NCI-H226 (cell line): ENCODE measurements around the gene CEP97.
"Not testable (repeated sequence)": the region's sequence is repeated elsewhere in the genome, so short reads cannot be mapped to it uniquely, and the experiment has no call there.

Source experiments
- DNase-seq: peaks from one replicate; pipeline ENCODE4 v3.0.0-alpha.2; 2015

The CEP97 gene

DNA sequence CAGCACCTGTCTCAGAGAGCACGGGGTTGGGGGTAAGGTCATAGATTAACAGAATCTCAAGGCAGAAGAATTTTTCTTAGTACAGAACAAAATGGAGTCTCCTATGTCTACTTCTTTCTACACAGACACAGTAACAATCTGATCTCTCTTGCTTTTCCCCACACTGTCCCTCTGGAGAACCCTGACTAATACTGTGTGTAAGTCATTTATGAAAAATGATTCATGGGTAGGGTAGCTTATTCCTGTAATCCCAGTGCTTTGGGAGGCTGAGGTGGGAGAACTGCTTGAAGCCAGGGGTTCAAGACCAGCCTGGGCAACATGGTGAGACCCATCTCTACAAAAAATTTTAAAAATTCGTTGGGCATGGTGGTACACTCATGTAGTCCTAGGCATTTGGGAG is 19.8 kb upstream of the CEP97 start:
- DNase-seq, result not testable (repeated sequence)

- DNase-seq, result no peak
These were observed 15.3 kb upstream of the CEP97 start for GRCh38 chr3:101709126-101709525.

DNA sequence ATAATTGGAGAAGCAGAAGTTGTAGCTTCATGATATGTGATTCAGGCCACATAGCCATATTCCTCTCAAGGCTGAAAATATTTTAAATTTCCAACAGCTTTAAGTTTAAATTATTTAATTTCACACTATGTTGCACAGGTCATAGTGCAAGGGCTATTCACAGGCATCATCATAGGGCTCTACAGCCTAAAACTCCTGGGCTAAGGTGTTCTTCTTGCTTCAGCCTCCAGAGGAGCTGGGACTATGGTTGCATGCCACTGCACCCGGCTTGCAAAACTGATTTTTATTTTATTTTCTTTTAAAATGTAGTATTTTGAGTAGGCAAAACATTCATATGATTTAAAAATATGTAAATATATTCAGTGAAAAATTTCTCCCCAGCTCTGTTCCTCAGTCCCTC is 6.0 kb upstream of the CEP97 start:
- no peak for DNase-seq

DNA sequence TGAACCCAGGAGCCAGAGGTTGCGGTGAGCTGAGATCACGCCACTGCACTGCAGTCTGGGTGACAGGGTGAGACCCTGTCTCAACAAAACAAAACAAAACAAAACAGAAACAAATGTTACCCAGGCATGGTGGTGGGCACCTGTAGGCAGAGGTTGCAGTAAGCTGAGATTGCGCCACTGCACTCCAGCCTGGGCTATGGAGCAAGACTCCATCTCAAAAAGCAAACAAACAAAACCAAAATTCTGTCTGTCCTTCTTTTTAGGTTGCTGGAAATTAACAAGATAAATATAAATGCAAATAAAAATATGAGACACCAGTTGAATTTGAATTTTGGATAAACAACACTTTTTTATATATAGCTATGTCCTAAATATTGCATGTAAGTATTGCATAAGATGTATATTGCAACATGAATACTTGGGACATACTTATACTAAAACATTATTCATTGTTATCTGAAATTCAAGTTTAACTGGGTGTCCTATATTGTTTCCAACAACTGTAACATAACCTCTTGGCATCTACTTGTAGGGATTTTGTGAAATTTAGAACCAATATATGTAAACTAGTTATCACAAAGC is 4.7 kb upstream of the CEP97 start:
- no peak for DNase-seq

DNA sequence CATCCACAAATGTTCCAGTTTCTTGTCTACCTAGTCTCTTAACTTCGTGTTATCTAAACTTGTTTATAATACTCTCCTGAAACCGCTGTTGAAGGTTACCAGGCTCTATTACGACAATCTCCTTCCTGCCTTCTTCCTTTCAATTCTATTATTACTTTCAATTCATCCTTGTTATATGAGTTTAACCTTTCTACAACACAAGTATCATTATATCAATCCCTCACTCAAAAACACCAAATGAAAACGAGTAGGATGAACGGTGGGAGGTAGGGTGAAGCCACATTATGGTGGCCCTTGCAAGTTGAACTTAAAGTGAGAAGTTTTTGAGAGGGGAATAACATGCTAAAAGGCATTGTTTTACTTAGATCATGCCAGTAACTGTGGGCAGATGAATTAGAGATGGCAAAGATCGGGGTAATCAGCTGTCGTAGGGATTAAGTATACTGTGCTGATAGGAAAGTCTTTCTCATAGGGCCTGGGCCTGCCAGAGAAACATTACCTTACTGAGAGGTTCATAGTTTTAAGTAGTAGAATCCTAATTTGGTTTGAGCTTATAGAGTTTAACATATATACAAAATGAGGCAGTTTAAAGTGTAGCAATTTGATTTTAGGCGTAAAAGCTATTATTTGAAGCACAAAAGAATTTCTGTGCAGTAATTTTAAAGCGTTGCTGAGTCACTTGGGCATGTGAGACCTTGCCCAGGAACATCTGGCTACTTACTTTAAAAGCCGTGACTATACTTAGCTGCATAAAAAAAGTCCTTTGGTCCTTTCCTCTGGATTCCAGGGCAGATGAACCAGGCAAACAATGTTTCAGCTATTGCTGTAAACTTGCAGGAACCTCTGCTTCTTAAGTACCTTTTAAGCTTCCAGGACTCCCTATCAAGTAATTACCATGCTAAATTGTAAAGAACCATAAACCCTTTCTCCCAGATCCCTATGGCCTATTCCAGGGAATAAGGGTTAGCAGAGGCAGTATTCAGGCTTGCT is 3.3 kb upstream of the CEP97 start:
- no peak for DNase-seq

DNA sequence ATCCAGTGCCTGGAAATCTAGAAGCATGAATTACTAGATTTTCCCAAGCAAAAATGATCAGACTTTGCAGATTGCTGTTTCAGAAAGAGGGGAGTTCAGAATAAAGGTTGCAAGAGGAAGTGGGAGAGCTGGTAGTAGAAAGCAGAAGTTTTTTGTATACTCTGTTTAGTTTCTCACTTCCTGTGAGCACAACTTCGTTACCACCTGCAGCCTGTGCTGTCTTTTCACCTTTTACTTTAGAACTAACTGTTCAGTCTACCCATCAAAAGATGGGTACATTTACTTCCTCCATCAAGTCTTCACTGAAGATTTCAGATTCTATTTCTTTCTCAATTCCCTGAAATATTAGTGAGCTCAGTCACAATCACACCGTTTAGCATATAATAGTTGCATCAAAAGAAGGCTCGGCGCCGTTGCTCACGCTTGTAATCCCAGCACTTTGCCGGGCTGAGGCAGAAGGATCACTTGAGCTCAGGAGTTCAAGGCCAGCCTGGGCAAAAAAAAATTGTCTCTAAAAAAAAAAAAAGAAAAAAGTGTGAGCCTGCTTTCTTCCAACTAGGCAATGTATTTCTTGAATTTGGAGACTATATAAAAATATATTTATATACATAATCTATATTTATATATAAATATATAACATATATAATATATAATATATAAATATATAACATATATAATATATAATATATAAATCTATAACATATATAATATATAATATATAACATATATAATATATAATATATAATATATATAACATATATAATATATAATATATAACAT is 1.8 kb upstream of the CEP97 start:
- no peak for DNase-seq

DNA sequence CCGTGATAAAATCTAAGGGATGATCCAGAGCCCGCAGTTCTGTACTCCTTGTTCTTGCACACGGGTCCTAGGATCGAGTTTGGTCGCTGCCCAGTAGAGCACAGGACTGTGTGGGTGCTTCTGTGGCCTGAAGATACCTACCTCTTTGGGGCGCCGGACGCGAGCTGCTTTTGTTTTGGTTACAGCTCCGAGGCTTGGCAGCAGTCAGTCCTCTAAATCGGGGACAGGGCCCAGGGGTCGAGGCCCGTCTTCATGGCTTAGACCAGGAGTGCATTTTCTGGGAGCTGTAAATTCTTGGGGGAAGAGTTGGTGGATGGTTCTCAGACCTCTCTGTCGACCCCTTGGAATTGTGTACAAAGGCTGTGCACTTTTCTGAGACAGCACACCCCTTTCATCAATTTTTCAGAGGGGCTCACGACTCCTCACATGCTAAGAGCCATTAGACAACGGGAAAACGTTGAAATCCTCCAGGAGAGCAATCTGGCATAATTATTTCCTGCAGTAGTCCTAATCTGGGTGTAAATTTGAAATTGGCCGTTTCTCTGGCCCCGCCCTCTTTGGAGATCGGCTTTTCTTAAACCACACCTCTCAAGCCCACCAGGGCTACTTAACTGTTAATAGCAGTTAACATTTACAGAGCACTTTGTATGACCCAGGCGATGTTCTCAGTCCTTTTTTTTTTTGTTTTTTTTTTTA is 928 bp downstream of the CEP97 start:
- DNase-seq, result no peak

- no peak for DNase-seq
These were observed 1.5 kb downstream of the CEP97 start for GRCh38 chr3:101725890-101726275.

GRCh38 chr3:101729586-101729985 is 5.2 kb downstream of the CEP97 start:
- no peak for DNase-seq

DNA sequence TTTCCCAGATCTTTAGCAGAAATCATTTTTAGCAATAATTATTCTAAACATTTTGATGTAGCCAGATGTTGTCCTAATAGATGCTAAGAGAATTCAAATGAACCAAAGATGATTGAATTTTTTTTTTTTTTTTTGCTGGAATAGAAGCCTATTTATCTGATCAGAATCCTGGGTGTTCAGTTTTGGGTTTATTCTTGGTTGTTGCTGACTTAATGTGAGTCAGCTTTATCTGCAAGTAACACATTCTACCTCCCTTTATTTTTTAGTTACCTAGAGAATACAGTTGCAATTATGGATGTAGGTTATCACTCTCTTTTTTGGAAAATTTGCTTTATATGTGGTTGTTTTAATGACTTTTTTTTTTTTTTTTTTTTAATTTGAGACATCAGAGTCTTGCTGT is 6.4 kb downstream of the CEP97 start:
- no peak for DNase-seq

GRCh38 chr3:101732240-101732641 is 7.8 kb downstream of the CEP97 start:
- DNase-seq, result no peak

DNA sequence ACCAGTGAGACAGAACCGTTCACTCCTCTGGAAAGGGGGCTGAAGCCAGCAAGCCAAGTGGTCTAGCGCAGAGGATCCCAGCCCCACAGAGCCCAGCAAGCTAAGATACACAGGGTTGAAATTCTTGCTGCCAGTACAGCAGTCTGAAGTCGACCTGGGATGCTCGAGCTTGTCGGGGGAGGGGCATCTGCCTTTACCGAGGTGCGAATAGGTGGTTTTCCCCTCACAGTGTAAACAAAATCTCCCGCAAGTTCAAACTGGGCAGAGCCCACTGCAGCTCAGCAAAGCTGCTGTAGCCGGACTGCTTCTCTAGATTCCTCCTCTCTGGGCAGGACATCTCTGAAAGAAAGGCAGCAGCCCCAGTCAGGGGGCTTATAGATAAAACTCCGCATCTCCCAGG is 11.4 kb downstream of the CEP97 start:
- no peak for DNase-seq

DNA sequence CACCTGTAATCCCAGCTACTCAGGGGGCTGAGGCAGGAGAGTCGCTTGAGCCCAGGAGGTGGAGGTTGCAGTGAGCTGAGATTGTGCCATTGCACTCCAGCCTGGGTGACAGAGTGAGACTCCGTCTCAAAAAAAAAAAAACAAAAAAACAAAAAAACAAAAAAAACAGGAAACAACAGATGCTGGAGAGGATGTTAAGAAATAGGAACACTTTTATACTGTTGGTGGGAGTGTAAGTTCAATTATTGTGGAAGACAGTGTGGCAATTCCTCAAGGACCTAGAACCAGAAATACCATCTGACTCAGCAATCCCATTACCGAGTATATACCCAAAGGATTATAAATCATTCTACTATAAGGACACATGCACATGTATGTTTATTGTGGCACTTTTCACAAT is 17.5 kb downstream of the CEP97 start:
- DNase-seq, result not testable (repeated sequence)

DNA sequence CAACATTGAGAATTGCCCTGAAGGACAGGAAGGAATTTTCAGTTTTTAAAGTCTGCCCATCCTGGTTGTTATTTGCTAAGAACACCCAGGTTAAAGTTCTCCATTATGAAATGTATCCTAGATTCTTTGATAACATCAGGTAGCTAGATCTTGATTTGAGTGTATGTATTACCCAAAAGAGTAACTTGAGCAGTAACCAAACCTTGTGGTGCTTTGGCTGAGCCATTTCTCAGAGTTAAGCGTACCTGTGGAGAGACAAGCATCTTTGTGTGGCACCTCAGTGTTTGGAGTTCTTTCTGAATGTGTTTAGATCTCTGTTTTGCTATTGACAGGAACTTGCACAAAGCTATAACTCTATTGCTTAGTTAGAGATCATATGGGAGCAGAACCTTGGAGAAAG is 20.4 kb downstream of the CEP97 start:
- no peak for DNase-seq

DNA sequence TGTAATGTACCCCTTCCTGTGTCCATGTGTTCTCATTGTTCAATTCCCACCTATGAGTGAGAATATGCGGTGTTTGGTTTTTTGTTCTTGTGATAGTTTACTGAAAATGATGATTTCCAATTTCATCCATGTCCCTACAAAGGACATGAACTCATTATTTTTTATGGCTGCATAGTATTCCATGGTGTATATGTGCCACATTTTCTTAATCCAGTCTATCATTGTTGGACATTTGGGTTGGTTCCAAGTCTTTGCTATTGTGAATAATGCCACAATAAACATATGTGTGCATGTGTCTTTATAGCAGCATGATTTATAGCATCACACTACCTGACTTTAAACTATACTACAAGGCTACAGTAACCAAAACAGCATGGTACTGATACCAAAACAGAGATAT is 21.5 kb downstream of the CEP97 start:
- DNase-seq, result not testable (repeated sequence)

DNA sequence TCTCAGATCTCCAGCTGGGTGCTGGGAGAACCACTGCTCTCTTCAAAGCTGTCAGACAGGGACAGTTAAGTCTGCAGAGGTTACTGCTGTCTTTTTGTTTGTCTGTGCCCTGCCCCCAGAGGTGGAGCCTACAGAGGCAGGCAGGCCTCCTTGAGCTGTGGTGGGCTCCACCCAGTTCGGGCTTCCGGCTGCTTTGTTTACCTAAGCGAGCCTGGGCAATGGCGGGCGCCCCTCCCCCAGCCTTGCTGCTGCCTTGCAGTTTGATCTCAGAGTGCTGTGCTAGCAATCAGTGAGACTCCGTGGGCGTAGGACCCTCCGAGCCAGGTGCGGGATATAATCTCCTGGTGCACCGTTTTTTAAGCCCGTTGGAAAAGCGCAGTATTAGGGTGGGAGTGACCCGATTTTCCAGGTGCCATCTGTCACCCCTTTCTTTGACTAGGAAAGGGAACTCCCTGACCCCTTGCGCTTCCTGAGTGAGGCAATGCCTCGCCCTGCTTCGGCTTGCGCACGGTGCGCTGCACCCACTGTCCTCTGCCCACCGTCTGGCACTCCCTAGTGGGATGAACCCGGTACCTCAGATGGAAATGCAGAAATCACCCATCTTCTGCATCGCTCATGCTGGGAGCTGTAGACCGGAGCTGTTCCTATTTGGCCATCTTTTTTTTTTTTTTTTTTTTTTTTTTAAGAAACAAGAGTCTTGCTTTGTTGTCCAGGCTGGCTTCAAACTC is 29.1 kb downstream of the CEP97 start:
- DNase-seq, result not testable (repeated sequence)

DNA sequence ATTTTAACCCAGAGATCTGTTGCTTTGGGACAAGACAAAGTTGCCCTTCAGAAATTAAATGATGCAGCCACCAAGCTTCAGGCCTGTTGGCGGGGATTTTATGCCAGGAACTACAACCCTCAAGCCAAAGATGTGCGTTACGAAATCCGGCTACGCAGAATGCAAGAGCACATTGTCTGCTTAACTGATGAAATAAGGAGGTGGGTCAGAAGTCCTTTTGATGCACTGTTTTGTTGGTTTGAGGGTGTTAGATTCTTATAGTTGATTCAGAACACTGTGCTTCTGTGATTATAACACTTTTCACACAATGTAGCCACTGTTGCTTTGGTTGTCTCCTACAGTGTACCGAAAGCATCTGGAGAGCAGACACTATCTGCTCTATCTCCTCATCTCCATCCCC is 33.8 kb downstream of the CEP97 start:
- DNase-seq, result no peak

- no peak for DNase-seq
These were observed 37.7 kb downstream of the CEP97 start for GRCh38 chr3:101762041-101762646.

DNA sequence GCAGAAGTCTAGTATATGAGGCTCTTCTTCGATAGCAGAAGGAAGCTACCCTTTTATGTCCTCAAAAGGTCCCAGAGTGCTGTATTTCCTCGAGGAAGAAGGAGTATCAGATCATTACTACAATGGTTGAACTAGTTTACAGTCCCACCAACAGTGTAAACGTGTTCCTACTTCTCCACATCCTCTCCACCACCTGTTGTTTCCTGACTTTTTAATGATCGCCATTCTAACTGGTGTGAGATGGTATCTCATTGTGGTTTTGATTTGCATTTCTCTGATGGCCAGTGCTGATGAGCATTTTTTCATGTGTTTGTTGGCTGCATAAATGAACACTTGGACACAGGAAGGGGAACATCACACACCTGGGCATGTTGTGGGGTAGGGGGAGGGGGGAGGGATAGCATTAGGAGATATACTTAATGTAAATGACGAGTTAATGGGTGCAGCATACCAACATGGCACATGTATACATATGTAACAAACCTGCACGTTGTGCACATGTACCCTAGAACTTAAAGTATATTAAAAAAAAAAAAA is 53.4 kb downstream of the CEP97 start:
- not testable (repeated sequence) for DNase-seq

- no peak for DNase-seq
These were observed 54.1 kb downstream of the CEP97 start for GRCh38 chr3:101778385-101779046.
